SK-N-MC (cell line): ENCODE measurements around the gene SPRN.
"Not testable (repeated sequence)": the region's sequence is repeated elsewhere in the genome, so short reads cannot be mapped to it uniquely, and the experiment has no call there.

ENCODE experiments used
- DNase-seq: peaks from one replicate; pipeline ENCODE4 v3.0.0-alpha.2; 2011; ENCODE audit warnings: low read depth, low spot score
- H3K27ac ChIP-seq: fragments of 200-600 bp; sonication (generic); 2 replicates; pipeline ENCODE4 v1.5.1; 2016; ENCODE audit warnings: mixed run types
- H3K36me3 ChIP-seq: fragments of 200-600 bp; sonication (generic); 2 replicates; pipeline ENCODE4 v1.6.1; 2017; ENCODE audit warnings: antibody characterized with exemption, low read length, mixed read lengths; ENCODE audit not compliant: insufficient read depth
- H3K4me3 ChIP-seq: fragments of 200-600 bp; sonication (generic); 2 replicates; pipeline ENCODE4 v1.5.1; 2016
- H3K9ac ChIP-seq: fragments of 200-600 bp; sonication (generic); 2 replicates; pipeline ENCODE4 v1.8.0; 2017; ENCODE audit warnings: mixed run types, mixed read lengths; ENCODE audit not compliant: insufficient read length
- H3K9me3 ChIP-seq: fragments of 200-600 bp; sonication (generic); 2 replicates; pipeline ENCODE4 v1.6.1; 2017; ENCODE audit warnings: low read depth, mild to moderate bottlenecking, antibody characterized with exemption, low read length, moderate library complexity, mixed read lengths
- EZH2 ChIP-seq: fragments of 200-600 bp; sonication (generic); IDR thresholded peaks from one replicate; pipeline ENCODE4 v1.6.1; 2017; ENCODE audit warnings: antibody characterized with exemption
- FOXP2 ChIP-seq: optimal IDR thresholded peaks from 2 replicates; pipeline ENCODE3; 2011; ENCODE audit warnings: mild to moderate bottlenecking, moderate library complexity; ENCODE audit not compliant: insufficient read depth; ENCODE audit errors: extremely low read length, control extremely low read depth
- POLR2AphosphoS5 ChIP-seq: IDR thresholded peaks from 2 replicates; pipeline ENCODE4 v1.6.1; 2012; ENCODE audit warnings: mild to moderate bottlenecking, low read depth, low read length, borderline replicate concordance

SPRN gene

GRCh38 chr10:133393401-133394063 lies 30.9 kb downstream of the SPRN start:
- no peak for DNase-seq

GRCh38 chr10:133391761-133392518 lies 32.5 kb downstream of the SPRN start:
- TF ChIP-seq EZH2, result no peak
- no peak for TF ChIP-seq FOXP2
- Histone ChIP-seq H3K4me3 (no peak overlapping the region), H3K9ac (no peak overlapping the region)

More at GRCh38 chr10:133393401-133394063, 30.9 kb downstream of the SPRN start:
- H3K9me3 ChIP-seq, result no peaks in the 10 kb centered on the region
- peak overlapping the region; percentile 66 for H3K9ac ChIP-seq
- peaks cover 5% of the 10 kb centered on the region; the same call in 1 of the 2 replicates for H3K36me3 ChIP-seq
- TF ChIP-seq FOXP2 (no peak), POLR2AphosphoS5 (no peak), EZH2 (no peak)
- H3K27ac ChIP-seq, result peak overlapping the region; percentile 68; the same call in 1 of the 2 replicates
- peak overlapping the region; percentile 84 for H3K4me3 ChIP-seq

GRCh38 chr10:133391249-133391635 lies 33.2 kb downstream of the SPRN start:
- no peak overlapping the region for H3K4me3 ChIP-seq
- no peak overlapping the region for H3K9ac ChIP-seq
- H3K27ac ChIP-seq, result no peak overlapping the region
- H3K9me3 ChIP-seq, result no peaks in the 10 kb centered on the region
- TF ChIP-seq POLR2AphosphoS5, result no peak
- TF ChIP-seq EZH2, result no peak
- no peak for TF ChIP-seq FOXP2
- no peak for DNase-seq
- no peaks in the 10 kb centered on the region; the same call in 1 of the 2 replicates for H3K36me3 ChIP-seq

More at GRCh38 chr10:133391761-133392518, 32.5 kb downstream of the SPRN start:
- H3K9me3 ChIP-seq, result no peaks in the 10 kb centered on the region
- no peak overlapping the region for H3K27ac ChIP-seq
- no peaks in the 10 kb centered on the region; the same call in 1 of the 2 replicates for H3K36me3 ChIP-seq
- no peak for DNase-seq

- no peak for DNase-seq
- H3K9ac ChIP-seq, result no peak overlapping the region
- TF ChIP-seq FOXP2, result no peak
- TF ChIP-seq POLR2AphosphoS5, result no peak
- no peak for TF ChIP-seq EZH2
Measured at GRCh38 chr10:133390597-133391248, 33.7 kb downstream of the SPRN start.

GRCh38 chr10:133388973-133389818 lies 35.2 kb downstream of the SPRN start:
- TF ChIP-seq POLR2AphosphoS5 (no peak), FOXP2 (no peak), EZH2 (no peak)
- Histone ChIP-seq H3K36me3 (no peaks in the 10 kb centered on the region), H3K27ac (no peak overlapping the region), H3K4me3 (no peak overlapping the region), H3K9ac (no peak overlapping the region), H3K9me3 (no peaks in the 10 kb centered on the region)
- DNase-seq, result no peak

More at GRCh38 chr10:133390597-133391248, 33.7 kb downstream of the SPRN start:
- H3K9me3 ChIP-seq, result no peaks in the 10 kb centered on the region
- H3K27ac ChIP-seq, result no peak overlapping the region
- H3K36me3 ChIP-seq, result no peaks in the 10 kb centered on the region
- H3K4me3 ChIP-seq, result no peak overlapping the region

- H3K9me3 ChIP-seq, result no peaks in the 10 kb centered on the region
- no peak overlapping the region for H3K4me3 ChIP-seq
- no peak overlapping the region for H3K27ac ChIP-seq
- DNase-seq, result no peak
- TF ChIP-seq EZH2 (no peak), FOXP2 (no peak), POLR2AphosphoS5 (no peak)
- no peak overlapping the region for H3K9ac ChIP-seq
- H3K36me3 ChIP-seq, result no peaks in the 10 kb centered on the region
Measured at GRCh38 chr10:133388236-133388972, 36.0 kb downstream of the SPRN start.

- not testable (repeated sequence) for DNase-seq, H3K4me3 ChIP-seq, H3K9me3 ChIP-seq, H3K9ac ChIP-seq, H3K27ac ChIP-seq, H3K36me3 ChIP-seq
Measured at GRCh38 chr10:133386951-133387350, 37.5 kb downstream of the SPRN start.

- Histone ChIP-seq H3K9me3 (no peaks in the 10 kb centered on the region), H3K4me3 (no peak overlapping the region), H3K9ac (no peak overlapping the region), H3K27ac (no peak overlapping the region), H3K36me3 (no peaks in the 10 kb centered on the region)
- DNase-seq, result no peak
- TF ChIP-seq FOXP2 (no peak), POLR2AphosphoS5 (no peak), EZH2 (no peak)
Measured at GRCh38 chr10:133385214-133385613, 39.2 kb downstream of the SPRN start.
